Activated T-cell treated with anti-CD3 and anti-CD28 coated beads, Interleukin-2, amount 50 U/mL, for 24 hours (primary cell): ENCODE results near the gene SCAF1.

ENCODE experiments used
- DNase-seq: peaks from one replicate; pipeline ENCODE4 v3.0.0-alpha.2; 2020
- H3K27ac Mint-ChIP-seq: 2 replicates; pipeline ENCODE4 v1.8.0; 2020; ENCODE audit warnings: mild to moderate bottlenecking, mixed read lengths
- H3K27me3 Mint-ChIP-seq: 2 replicates; pipeline ENCODE4 v1.8.0; 2020; ENCODE audit warnings: mixed read lengths
- H3K36me3 Mint-ChIP-seq: 2 replicates; pipeline ENCODE4 v1.8.0; 2020; ENCODE audit warnings: low read depth, mixed read lengths
- H3K4me1 Mint-ChIP-seq: 2 replicates; pipeline ENCODE4 v1.8.0; 2020; ENCODE audit warnings: low read depth, mixed read lengths
- H3K4me3 Mint-ChIP-seq: 2 replicates; pipeline ENCODE4 v1.8.0; 2020; ENCODE audit warnings: mild to moderate bottlenecking, moderate library complexity, mixed read lengths
- H3K9me3 Mint-ChIP-seq: 2 replicates; pipeline ENCODE4 v1.8.0; 2020; ENCODE audit warnings: mixed read lengths

SCAF1 gene

GRCh38 chr19:49688531-49689132, 46.6 kb downstream of the SCAF1 start:
- Mint-ChIP-seq H3K4me1 (peaks cover 40% of the 10 kb centered on the region), H3K4me3 (no peak overlapping the region), H3K27me3 (peaks cover 16% of the 10 kb centered on the region), H3K9me3 (no peaks in the 10 kb centered on the region), H3K27ac (peak overlapping the region; percentile 2), H3K36me3 (peaks cover 60% of the 10 kb centered on the region)
- no peak for DNase-seq

- peak within 1 kb of the TSS; percentile 62 for H3K4me3 Mint-ChIP-seq
- H3K36me3 Mint-ChIP-seq, result peaks cover 53% of the 10 kb centered on the region
- no peaks in the 10 kb centered on the region for H3K9me3 Mint-ChIP-seq
- H3K27ac Mint-ChIP-seq, result peak within 1 kb of the TSS; percentile 73
- DNase-seq, result peak; percentile 69
- peaks cover 16% of the 10 kb centered on the region for H3K27me3 Mint-ChIP-seq
- H3K4me1 Mint-ChIP-seq, result peaks cover 37% of the 10 kb centered on the region
Observed at GRCh38 chr19:49689133-49690078, 47.4 kb downstream of the SCAF1 start, which contains the start of gene ADM5. ADM5 (plus strand) TSS chr19:49689594; CDS start chr19:49689838, 244 bp downstream.

DNA sequence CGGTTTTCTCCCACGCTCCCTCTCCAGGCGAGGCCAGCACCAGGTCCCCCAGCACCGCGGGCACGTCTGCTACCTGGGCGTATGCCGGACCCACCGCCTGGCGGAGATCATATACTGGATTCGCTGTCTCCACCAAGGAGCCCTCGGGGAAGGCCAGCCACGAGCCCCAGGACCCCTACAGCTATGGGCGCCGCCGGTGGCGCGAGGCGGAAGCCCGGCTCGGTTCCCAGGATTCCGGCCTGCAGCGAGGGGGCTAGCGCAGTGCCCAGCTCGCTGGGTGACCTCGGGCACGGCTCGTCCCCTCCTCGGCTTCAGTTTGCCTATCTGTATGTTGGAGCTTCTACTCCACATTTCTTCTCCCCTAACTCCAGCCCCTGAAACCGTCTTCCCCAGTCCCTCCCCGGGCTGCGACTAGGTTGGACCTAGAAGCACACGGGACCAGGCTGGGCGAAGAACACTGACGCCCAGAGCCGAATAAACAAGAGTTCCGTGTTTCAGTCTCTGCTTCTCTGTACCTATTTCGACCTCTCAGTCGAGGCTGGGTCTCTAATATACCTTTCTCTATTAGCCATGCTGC, 48.2 kb downstream of the SCAF1 start:
- Mint-ChIP-seq H3K4me1 (peaks cover 37% of the 10 kb centered on the region), H3K4me3 (peak overlapping the region; percentile 62), H3K27ac (peak overlapping the region; percentile 73), H3K36me3 (peaks cover 46% of the 10 kb centered on the region), H3K9me3 (no peaks in the 10 kb centered on the region), H3K27me3 (peaks cover 16% of the 10 kb centered on the region)
- no peak for DNase-seq

DNA sequence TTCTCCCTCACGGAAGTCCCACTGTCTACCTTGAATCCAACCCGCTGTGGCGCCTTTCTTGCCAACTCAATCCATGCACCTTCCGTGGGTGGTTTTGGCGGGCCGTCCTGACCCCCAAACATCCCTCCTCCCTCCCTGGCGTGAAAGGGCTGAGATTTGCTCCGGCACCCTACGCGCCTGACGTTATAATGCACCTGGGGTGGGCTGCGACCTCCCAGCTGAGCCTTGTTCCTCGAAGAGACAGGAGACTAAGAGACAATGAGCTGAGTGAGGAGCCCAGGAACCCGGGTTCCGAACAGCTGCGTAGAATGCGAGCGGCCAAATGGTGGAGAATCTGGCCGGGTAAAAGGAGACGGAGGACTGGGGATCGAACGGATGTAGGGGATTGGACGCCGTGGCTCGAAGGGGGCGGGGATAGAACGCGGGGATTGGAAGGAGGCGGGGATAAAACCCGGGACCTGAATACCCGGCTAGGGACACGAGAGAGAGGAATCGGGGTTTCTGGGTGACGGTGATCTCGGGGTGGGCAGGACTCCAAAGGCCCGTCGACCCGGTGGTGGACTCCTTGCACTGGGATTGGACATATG, 48.7 kb downstream of the SCAF1 start, which contains the start of gene CPT1C:
TSS of gene CPT1C (plus strand) at position 461 of the 587 bp plus-strand sequence. CDS start 1,137 bp downstream, outside the sequence.
- Mint-ChIP-seq H3K4me3 (peak within 1 kb of the TSS; percentile 62), H3K27me3 (peaks cover 16% of the 10 kb centered on the region), H3K27ac (peak within 1 kb of the TSS; percentile 73), H3K4me1 (peaks cover 33% of the 10 kb centered on the region), H3K9me3 (no peaks in the 10 kb centered on the region), H3K36me3 (peaks cover 40% of the 10 kb centered on the region)
- DNase-seq, result peak; percentile 74

DNA sequence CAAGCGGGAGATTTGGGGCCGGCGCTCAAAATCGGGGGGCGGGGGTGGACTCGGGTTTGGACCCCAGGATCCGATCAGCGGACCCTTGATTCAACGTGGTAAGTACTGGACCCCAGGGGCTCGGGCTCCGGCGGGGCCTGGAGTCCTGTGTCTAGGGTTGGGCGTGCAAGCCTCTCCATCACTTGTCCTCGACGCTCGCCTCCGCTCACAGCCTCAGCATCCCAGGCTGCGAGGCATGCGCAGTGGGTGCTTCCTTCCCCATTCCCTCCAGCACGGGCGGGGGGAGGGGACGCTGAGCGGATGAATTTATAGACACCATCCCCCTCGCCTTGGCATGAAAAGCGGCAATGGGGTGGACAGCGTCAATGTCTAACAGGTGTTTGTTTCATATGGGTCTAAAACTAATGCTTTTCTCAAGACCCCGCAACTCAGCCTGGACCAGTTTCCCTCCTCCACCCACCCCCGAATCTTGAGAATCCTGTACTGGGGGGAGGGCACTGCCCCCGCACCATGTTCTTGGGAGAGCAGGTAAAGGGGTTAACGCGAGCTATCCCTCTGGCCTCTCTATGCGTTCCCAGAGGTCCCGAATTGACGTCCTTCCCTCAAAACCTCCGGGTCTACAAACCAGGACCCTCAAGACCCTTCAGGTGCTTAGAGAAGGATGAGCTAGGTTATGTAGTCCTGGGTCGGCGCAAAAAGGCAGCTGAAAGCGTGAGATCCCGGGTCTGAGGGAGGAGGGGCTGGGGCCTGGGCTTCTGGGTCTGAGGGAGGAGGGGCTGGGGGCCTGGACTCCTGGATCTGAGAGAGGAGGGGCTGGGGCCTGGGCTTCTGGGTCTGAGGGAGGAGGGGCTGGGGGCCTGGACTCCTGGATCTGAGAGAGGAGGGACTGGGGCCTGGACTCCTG, 49.5 kb downstream of the SCAF1 start:
- H3K27me3 Mint-ChIP-seq, result peaks cover 16% of the 10 kb centered on the region
- H3K9me3 Mint-ChIP-seq, result no peaks in the 10 kb centered on the region
- DNase-seq, result peak; percentile 61
- peaks cover 33% of the 10 kb centered on the region for H3K4me1 Mint-ChIP-seq
- H3K36me3 Mint-ChIP-seq, result peaks cover 35% of the 10 kb centered on the region
- H3K27ac Mint-ChIP-seq, result peak overlapping the region; percentile 73
- peak overlapping the region; percentile 62 for H3K4me3 Mint-ChIP-seq

- no peak overlapping the region for H3K27ac Mint-ChIP-seq
- peaks cover 31% of the 10 kb centered on the region for H3K4me1 Mint-ChIP-seq
- DNase-seq, result no peak
- no peak overlapping the region for H3K4me3 Mint-ChIP-seq
- H3K36me3 Mint-ChIP-seq, result peaks cover 31% of the 10 kb centered on the region
- H3K9me3 Mint-ChIP-seq, result no peaks in the 10 kb centered on the region
- peaks cover 16% of the 10 kb centered on the region for H3K27me3 Mint-ChIP-seq
Observed at GRCh38 chr19:49692147-49692506, 50.1 kb downstream of the SCAF1 start.

- no peak for DNase-seq
- no peaks in the 10 kb centered on the region for H3K36me3 Mint-ChIP-seq
- no peak overlapping the region for H3K4me3 Mint-ChIP-seq
- no peak overlapping the region for H3K27ac Mint-ChIP-seq
- H3K4me1 Mint-ChIP-seq, result peaks cover 4% of the 10 kb centered on the region
- H3K27me3 Mint-ChIP-seq, result peaks cover 7% of the 10 kb centered on the region
- H3K9me3 Mint-ChIP-seq, result no peaks in the 10 kb centered on the region
Observed at GRCh38 chr19:49696115-49696514, 54.1 kb downstream of the SCAF1 start.

- Mint-ChIP-seq H3K4me3 (no peak overlapping the region), H3K9me3 (no peaks in the 10 kb centered on the region), H3K27me3 (peaks cover 7% of the 10 kb centered on the region), H3K27ac (no peak overlapping the region), H3K4me1 (no peaks in the 10 kb centered on the region), H3K36me3 (no peaks in the 10 kb centered on the region)
- no peak for DNase-seq
Observed at GRCh38 chr19:49696865-49697264, 54.9 kb downstream of the SCAF1 start.

DNA sequence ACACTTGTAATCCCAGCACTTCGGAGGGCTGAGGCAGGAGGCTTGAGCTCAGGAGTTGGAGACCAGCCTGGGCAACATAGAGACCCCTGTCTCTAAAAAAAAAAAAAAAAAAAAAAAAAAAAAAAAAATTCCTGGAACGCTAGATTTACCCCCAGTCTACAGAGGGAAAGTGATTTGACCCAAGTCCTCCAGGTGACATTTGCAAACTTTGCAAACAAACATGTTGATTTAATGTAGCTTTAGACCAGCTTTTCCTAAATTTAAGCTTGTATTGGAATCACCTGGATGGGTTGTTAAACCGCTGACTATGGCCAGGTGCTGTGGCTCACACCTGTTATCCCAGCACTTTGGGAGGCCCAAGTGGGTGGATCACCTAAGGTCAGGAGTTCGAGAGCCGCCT, 57.4 kb downstream of the SCAF1 start:
- H3K36me3 Mint-ChIP-seq, result no peaks in the 10 kb centered on the region
- DNase-seq, result no peak
- no peaks in the 10 kb centered on the region for H3K4me1 Mint-ChIP-seq
- no peaks in the 10 kb centered on the region for H3K9me3 Mint-ChIP-seq
- H3K27ac Mint-ChIP-seq, result no peak overlapping the region
- no peaks in the 10 kb centered on the region for H3K27me3 Mint-ChIP-seq
- H3K4me3 Mint-ChIP-seq, result no peak overlapping the region

- no peak overlapping the region for H3K4me3 Mint-ChIP-seq
Observed at GRCh38 chr19:49700563-49700962, 58.6 kb downstream of the SCAF1 start.

GRCh38 chr19:49701271-49701786, 59.3 kb downstream of the SCAF1 start:
- H3K9me3 Mint-ChIP-seq, result no peaks in the 10 kb centered on the region
- DNase-seq, result no peak
- no peaks in the 10 kb centered on the region for H3K27me3 Mint-ChIP-seq
- H3K4me3 Mint-ChIP-seq, result no peak overlapping the region
- no peak overlapping the region for H3K27ac Mint-ChIP-seq
- no peaks in the 10 kb centered on the region for H3K36me3 Mint-ChIP-seq
- H3K4me1 Mint-ChIP-seq, result no peaks in the 10 kb centered on the region

More at GRCh38 chr19:49700563-49700962, 58.6 kb downstream of the SCAF1 start:
- H3K4me1 Mint-ChIP-seq, result no peaks in the 10 kb centered on the region
- H3K27me3 Mint-ChIP-seq, result no peaks in the 10 kb centered on the region
- H3K36me3 Mint-ChIP-seq, result no peaks in the 10 kb centered on the region
- no peak overlapping the region for H3K27ac Mint-ChIP-seq
- no peaks in the 10 kb centered on the region for H3K9me3 Mint-ChIP-seq
- no peak for DNase-seq

DNA sequence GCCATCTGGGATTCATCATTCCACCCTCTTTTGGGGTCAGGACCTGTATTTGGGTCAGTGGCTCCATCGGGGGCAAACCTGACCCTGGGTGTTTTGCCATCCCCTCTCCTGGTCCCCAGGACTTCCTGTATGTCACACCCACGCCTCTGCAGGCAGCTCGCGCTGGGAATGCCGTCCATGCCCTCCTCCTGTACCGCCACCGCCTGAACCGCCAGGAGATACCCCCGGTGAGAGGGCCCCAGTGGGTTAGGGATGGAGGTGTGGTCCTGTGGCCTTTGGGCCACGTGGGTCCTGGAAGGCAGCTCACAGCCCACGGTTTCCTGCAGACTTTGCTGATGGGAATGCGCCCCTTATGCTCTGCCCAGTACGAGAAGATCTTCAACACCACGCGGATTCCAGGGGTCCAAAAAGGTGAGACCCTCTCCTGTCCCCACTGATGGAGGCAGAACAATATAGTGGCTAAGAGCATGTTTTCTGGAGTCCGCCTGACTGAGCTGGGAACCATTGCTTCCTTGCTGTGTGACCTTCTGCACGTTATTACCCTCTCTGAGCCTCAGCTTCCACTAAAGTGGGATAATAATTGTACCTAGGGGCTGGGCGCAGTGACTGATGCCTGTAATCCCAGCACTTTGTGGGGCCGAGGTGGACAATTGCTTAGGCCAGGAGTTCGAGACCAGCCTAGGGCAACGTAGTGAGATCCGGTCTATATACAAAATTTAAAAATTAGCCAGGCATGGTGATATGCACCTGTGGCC, 63.1 kb downstream of the SCAF1 start:
- no peaks in the 10 kb centered on the region for H3K9me3 Mint-ChIP-seq
- no peak overlapping the region for H3K27ac Mint-ChIP-seq
- no peaks in the 10 kb centered on the region for H3K36me3 Mint-ChIP-seq
- H3K4me3 Mint-ChIP-seq, result no peak overlapping the region
- H3K27me3 Mint-ChIP-seq, result no peaks in the 10 kb centered on the region
- DNase-seq, result no peak
- no peaks in the 10 kb centered on the region for H3K4me1 Mint-ChIP-seq

GRCh38 chr19:49705919-49706318, 63.9 kb downstream of the SCAF1 start:
- H3K36me3 Mint-ChIP-seq, result no peaks in the 10 kb centered on the region
- no peaks in the 10 kb centered on the region for H3K4me1 Mint-ChIP-seq
- no peaks in the 10 kb centered on the region for H3K27me3 Mint-ChIP-seq
- H3K4me3 Mint-ChIP-seq, result no peak overlapping the region
- no peaks in the 10 kb centered on the region for H3K9me3 Mint-ChIP-seq
- DNase-seq, result no peak
- no peak overlapping the region for H3K27ac Mint-ChIP-seq
